COLO668 (cell line): ENCODE data around the gene HMGB4.

ENCODE experiments used
- DNase-seq: peaks from one replicate; lab custom pipeline; 2025; ENCODE audit not compliant: unreplicated experiment; lab: John Stamatoyannopoulos, UW

HMGB4 gene

GRCh38 chr1:33846861-33847260, 17.0 kb upstream of the HMGB4 start:
- no peak for DNase-seq

- DNase-seq, result no peak
Observed at GRCh38 chr1:33848205-33848937, 15.5 kb upstream of the HMGB4 start.

GRCh38 chr1:33849211-33849610, 14.7 kb upstream of the HMGB4 start:
- no peak for DNase-seq

GRCh38 chr1:33850481-33850880, 13.4 kb upstream of the HMGB4 start:
- DNase-seq, result no peak

GRCh38 chr1:33852711-33853110, 11.2 kb upstream of the HMGB4 start:
- no peak for DNase-seq

- DNase-seq, result no peak
Observed at GRCh38 chr1:33853431-33853830, 10.4 kb upstream of the HMGB4 start.

- no peak for DNase-seq
Observed at GRCh38 chr1:33854091-33854490, 9.8 kb upstream of the HMGB4 start.

- no peak for DNase-seq
Observed at GRCh38 chr1:33860671-33861070, 3.2 kb upstream of the HMGB4 start.

- no peak for DNase-seq
Observed at GRCh38 chr1:33864460-33865389, 846 bp downstream of the HMGB4 start.

GRCh38 chr1:33866281-33866680, 2.4 kb downstream of the HMGB4 start:
- DNase-seq, result no peak

GRCh38 chr1:33867684-33868083, 3.8 kb downstream of the HMGB4 start:
- no peak for DNase-seq

GRCh38 chr1:33872275-33872674, 8.4 kb downstream of the HMGB4 start:
- DNase-seq, result no peak

- DNase-seq, result no peak
Observed at GRCh38 chr1:33872683-33873082, 8.8 kb downstream of the HMGB4 start.

GRCh38 chr1:33874636-33875035, 10.8 kb downstream of the HMGB4 start:
- no peak for DNase-seq

- DNase-seq, result no peak
Observed at GRCh38 chr1:33875862-33876261, 12.0 kb downstream of the HMGB4 start.

- no peak for DNase-seq
Observed at GRCh38 chr1:33876970-33877650, 13.2 kb downstream of the HMGB4 start.

GRCh38 chr1:33878392-33878791, 14.5 kb downstream of the HMGB4 start:
- no peak for DNase-seq

GRCh38 chr1:33880305-33880704, 16.4 kb downstream of the HMGB4 start:
- no peak for DNase-seq

- DNase-seq, result no peak
Observed at GRCh38 chr1:33886496-33886895, 22.6 kb downstream of the HMGB4 start.

GRCh38 chr1:33893147-33893830, 29.4 kb downstream of the HMGB4 start:
- no peak for DNase-seq

- DNase-seq, result no peak
Observed at GRCh38 chr1:33895396-33895795, 31.5 kb downstream of the HMGB4 start.
